ENCODE measurements around the gene PRKCE.

GRCh38 chr2:46001290-46001689, 349.8 kb downstream of the PRKCE start:
- TF ChIP-seq EZH2 (IDR thresholded peaks at IDR 0.05; ENCODE audit: borderline replicate concordance, insufficient read depth, low read depth, low read length, poor library complexity, severe bottlenecking) = no peak
- no peak for TF ChIP-seq CTCF (IDR thresholded peaks at IDR 0.05)
